ENCODE data around the gene SLC29A1. TPM values are rescaled to one million over a fixed set of nuclear protein-coding genes. Genes with fewer than 3 reads are reported as not detected.

SLC29A1 gene
- total RNA-seq, 1 donor from 2014 or later, result 24.1 TPM

GRCh38 chr6:44224965-44225305, 1.5 kb downstream of the SLC29A1 start:
- Mint-ChIP-seq H3K27me3 (peaks cover 19% of the 10 kb centered on the region), H3K27ac (no peak overlapping the region), H3K4me1 (ENCODE audit: low read depth) (peaks cover 34% of the 10 kb centered on the region), H3K9me3 (ENCODE audit: low read depth) (no peaks in the 10 kb centered on the region), H3K4me3 (ENCODE audit: low read depth) (no peak overlapping the region), H3K36me3 (ENCODE audit: insufficient read depth) (no peaks in the 10 kb centered on the region)
- no peak for DNase-seq (ENCODE audit: low spot score, unreplicated experiment)
- TF ChIP-seq, protein P1, sequence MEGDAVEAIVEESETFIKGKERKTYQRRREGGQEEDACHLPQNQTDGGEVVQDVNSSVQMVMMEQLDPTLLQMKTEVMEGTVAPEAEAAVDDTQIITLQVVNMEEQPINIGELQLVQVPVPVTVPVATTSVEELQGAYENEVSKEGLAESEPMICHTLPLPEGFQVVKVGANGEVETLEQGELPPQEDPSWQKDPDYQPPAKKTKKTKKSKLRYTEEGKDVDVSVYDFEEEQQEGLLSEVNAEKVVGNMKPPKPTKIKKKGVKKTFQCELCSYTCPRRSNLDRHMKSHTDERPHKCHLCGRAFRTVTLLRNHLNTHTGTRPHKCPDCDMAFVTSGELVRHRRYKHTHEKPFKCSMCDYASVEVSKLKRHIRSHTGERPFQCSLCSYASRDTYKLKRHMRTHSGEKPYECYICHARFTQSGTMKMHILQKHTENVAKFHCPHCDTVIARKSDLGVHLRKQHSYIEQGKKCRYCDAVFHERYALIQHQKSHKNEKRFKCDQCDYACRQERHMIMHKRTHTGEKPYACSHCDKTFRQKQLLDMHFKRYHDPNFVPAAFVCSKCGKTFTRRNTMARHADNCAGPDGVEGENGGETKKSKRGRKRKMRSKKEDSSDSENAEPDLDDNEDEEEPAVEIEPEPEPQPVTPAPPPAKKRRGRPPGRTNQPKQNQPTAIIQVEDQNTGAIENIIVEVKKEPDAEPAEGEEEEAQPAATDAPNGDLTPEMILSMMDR (IDR thresholded peaks at IDR 0.05; ENCODE audit: unreplicated experiment), result no peak

GRCh38 chr6:44225579-44226325, 2.4 kb downstream of the SLC29A1 start:
- Mint-ChIP-seq H3K4me3 (ENCODE audit: low read depth) (peak overlapping the region; percentile 40), H3K9me3 (ENCODE audit: low read depth) (no peaks in the 10 kb centered on the region)

DNA sequence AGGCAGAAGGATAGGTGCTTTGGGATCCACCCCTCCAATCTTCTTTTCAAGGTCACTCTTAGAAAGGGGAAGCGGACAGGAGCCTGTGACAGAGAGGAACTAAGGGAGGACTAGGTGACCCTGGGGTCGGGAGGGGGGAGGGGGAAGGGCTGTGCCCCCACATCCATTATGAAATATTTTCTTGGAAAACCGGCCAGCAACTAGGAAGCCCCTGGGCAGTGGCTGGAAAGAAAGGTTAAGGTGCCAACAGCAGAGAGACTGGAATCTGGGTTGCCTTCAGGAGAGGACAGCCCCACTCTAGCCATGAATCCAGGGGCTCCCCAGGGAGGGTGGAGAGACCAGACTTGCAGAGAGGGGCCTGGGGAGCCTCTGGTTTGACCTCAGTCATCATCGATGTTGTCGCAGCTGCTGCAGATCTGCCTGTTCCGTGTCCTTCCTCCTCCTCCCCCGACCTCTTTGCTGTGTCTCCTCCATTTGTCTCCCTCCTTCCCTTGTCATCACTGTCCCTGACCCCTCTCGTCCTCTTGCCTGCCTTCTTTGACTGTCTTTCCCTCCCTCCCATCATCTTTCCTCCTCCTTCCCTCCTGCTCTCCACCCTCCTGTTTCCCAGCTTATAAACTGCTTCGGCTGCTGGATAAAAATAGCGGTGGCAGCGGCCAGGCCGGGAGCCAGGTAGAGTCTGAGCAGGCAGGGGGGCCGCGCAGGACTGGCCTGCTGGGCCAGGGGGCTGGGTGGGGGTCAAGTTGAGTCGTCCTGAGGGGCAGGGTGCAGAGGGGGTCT, 3.2 kb downstream of the SLC29A1 start:
- Mint-ChIP-seq H3K9me3 (ENCODE audit: low read depth) (no peaks in the 10 kb centered on the region), H3K4me1 (ENCODE audit: low read depth) (peaks cover 30% of the 10 kb centered on the region), H3K27ac (no peak overlapping the region), H3K27me3 (peaks cover 15% of the 10 kb centered on the region), H3K4me3 (ENCODE audit: low read depth) (no peak overlapping the region), H3K36me3 (ENCODE audit: insufficient read depth) (no peaks in the 10 kb centered on the region)
- TF ChIP-seq, protein P1 (IDR thresholded peaks at IDR 0.05; ENCODE audit: unreplicated experiment), result no peak
- no peak for DNase-seq (ENCODE audit: low spot score, unreplicated experiment)

More at GRCh38 chr6:44225579-44226325, 2.4 kb downstream of the SLC29A1 start:
- peaks cover 34% of the 10 kb centered on the region for H3K4me1 Mint-ChIP-seq (ENCODE audit: low read depth)
- peaks cover 19% of the 10 kb centered on the region for H3K27me3 Mint-ChIP-seq
- no peaks in the 10 kb centered on the region for H3K36me3 Mint-ChIP-seq (ENCODE audit: insufficient read depth)
- TF ChIP-seq, protein P1 (IDR thresholded peaks at IDR 0.05; ENCODE audit: unreplicated experiment), result no peak
- H3K27ac Mint-ChIP-seq, result peak overlapping the region; percentile 82
- DNase-seq (ENCODE audit: low spot score, unreplicated experiment), result no peak

- Mint-ChIP-seq H3K9me3 (ENCODE audit: low read depth) (no peaks in the 10 kb centered on the region), H3K27ac (no peak overlapping the region), H3K4me1 (ENCODE audit: low read depth) (peaks cover 30% of the 10 kb centered on the region), H3K36me3 (ENCODE audit: insufficient read depth) (peaks cover 2% of the 10 kb centered on the region), H3K4me3 (ENCODE audit: low read depth) (no peak overlapping the region), H3K27me3 (peaks cover 15% of the 10 kb centered on the region)
- TF ChIP-seq, protein P1 (IDR thresholded peaks at IDR 0.05; ENCODE audit: unreplicated experiment), result no peak
- no peak for DNase-seq (ENCODE audit: low spot score, unreplicated experiment)
These were observed 3.9 kb downstream of the SLC29A1 start for GRCh38 chr6:44227148-44227793.

DNA sequence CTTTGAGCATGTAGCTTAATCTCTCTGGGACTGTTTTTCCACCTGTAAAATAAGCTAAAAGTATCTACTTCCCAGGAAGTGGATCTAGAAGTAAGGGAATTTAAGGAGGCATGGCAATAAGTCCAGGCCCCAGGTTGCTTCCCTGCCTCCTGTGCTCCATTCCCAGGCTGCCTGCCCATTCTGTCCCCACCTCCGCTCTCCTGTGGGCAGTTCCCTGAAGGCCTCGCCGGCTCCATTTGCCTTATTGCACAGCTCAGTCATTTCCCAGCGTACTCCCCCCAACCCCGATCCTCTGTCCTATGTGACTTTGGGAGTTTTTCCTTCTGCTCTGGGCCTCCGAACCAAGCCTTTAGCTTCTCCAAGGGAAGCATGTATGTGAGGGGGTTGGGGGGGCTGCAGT, 4.6 kb downstream of the SLC29A1 start:
- Mint-ChIP-seq H3K27me3 (peaks cover 9% of the 10 kb centered on the region), H3K4me1 (ENCODE audit: low read depth) (peaks cover 27% of the 10 kb centered on the region), H3K27ac (peak overlapping the region; percentile 33), H3K9me3 (ENCODE audit: low read depth) (no peaks in the 10 kb centered on the region), H3K36me3 (ENCODE audit: insufficient read depth) (peaks cover 5% of the 10 kb centered on the region), H3K4me3 (ENCODE audit: low read depth) (no peak overlapping the region)
- TF ChIP-seq, protein P1 (IDR thresholded peaks at IDR 0.05; ENCODE audit: unreplicated experiment), result no peak
- DNase-seq (ENCODE audit: low spot score, unreplicated experiment), result no peak
